HL-60 (cell line): ENCODE data around the gene MYO1B.

ENCODE experiments used
- CTCF ChIP-seq: IDR thresholded peaks from one replicate; pipeline ENCODE4 v1.5.1; 2011; ENCODE audit warnings: low read length, control low read depth, inconsistent platforms; ENCODE audit not compliant: insufficient read depth
- POLR2AphosphoS5 ChIP-seq: IDR thresholded peaks from 2 replicates; pipeline ENCODE4 v1.6.1; 2012; ENCODE audit warnings: low read depth

- TF ChIP-seq POLR2AphosphoS5 (no peak), CTCF (no peak)
These were observed 13.8 kb downstream of the MYO1B start for GRCh38 chr2:191258996-191259395.
